Measurements from ENCODE around the gene PLS3. TPM values are rescaled to one million over a fixed set of nuclear protein-coding genes. Genes with fewer than 3 reads are reported as not detected.

PLS3 gene
- total and polyA plus RNA-seq, 2 of the 13 experiments (the other 11 are each of a cell fraction or from before 2014, with no cell fraction given): 55.7 to 99.9 TPM

DNA sequence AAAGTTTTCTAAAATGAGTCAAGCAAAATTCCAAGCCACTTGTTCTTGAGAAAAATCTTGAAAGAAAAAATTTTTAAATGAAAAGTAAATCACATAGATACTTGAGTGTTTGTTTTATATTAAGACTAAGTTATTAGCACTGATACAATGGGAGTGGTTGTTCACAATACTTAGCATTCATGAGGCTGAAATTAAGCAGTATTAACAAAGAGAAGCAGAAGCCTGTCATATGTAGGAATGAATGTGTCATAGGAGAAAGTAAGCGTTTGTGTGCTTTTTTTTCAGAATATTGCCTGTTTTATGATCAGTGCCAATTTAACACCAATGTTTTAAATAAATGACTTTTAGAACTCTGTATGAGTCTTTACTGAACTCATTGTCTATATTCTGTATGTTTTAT, 37.6 kb downstream of the PLS3 start (continued):
- TF ChIP-seq, protein P1, sequence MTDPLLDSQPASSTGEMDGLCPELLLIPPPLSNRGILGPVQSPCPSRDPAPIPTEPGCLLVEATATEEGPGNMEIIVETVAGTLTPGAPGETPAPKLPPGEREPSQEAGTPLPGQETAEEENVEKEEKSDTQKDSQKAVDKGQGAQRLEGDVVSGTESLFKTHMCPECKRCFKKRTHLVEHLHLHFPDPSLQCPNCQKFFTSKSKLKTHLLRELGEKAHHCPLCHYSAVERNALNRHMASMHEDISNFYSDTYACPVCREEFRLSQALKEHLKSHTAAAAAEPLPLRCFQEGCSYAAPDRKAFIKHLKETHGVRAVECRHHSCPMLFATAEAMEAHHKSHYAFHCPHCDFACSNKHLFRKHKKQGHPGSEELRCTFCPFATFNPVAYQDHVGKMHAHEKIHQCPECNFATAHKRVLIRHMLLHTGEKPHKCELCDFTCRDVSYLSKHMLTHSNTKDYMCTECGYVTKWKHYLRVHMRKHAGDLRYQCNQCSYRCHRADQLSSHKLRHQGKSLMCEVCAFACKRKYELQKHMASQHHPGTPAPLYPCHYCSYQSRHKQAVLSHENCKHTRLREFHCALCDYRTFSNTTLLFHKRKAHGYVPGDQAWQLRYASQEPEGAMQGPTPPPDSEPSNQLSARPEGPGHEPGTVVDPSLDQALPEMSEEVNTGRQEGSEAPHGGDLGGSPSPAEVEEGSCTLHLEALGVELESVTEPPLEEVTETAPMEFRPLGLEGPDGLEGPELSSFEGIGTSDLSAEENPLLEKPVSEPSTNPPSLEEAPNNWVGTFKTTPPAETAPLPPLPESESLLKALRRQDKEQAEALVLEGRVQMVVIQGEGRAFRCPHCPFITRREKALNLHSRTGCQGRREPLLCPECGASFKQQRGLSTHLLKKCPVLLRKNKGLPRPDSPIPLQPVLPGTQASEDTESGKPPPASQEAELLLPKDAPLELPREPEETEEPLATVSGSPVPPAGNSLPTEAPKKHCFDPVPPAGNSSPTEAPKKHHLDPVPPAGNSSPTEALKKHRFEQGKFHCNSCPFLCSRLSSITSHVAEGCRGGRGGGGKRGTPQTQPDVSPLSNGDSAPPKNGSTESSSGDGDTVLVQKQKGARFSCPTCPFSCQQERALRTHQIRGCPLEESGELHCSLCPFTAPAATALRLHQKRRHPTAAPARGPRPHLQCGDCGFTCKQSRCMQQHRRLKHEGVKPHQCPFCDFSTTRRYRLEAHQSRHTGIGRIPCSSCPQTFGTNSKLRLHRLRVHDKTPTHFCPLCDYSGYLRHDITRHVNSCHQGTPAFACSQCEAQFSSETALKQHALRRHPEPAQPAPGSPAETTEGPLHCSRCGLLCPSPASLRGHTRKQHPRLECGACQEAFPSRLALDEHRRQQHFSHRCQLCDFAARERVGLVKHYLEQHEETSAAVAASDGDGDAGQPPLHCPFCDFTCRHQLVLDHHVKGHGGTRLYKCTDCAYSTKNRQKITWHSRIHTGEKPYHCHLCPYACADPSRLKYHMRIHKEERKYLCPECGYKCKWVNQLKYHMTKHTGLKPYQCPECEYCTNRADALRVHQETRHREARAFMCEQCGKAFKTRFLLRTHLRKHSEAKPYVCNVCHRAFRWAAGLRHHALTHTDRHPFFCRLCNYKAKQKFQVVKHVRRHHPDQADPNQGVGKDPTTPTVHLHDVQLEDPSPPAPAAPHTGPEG (CRISPR knock-in tag; IDR thresholded peaks at IDR 0.05): no peak
- TF ChIP-seq FLYWCH1 (CRISPR knock-in tag; IDR thresholded peaks at IDR 0.05) (no peak), MYC (CRISPR knock-in tag; IDR thresholded peaks at IDR 0.05; ENCODE audit: borderline replicate concordance) (no peak), KLF16 (CRISPR knock-in tag; IDR thresholded peaks at IDR 0.05) (no peak), ZNF512 (CRISPR knock-in tag; IDR thresholded peaks at IDR 0.05) (no peak)

GRCh38 chrX:115602308-115602707, 41.3 kb downstream of the PLS3 start:
- FAIRE-seq (no peak), DNase-seq (ENCODE audit: low spot score) (no peak), ATAC-seq (no peak)
- H3K36me3 ChIP-seq (replicated peaks in 1 of 2; ENCODE audit: control insufficient read depth in 1 of 2, insufficient read depth in 2 of 2, low read length in 2 of 2): 0 out of 5 replicates have a peak, but pooled peaks cover 0 to 1% of the 10 kb centered on the region in 2 experiments
- in situ Hi-C loops (cut with HindIII; ENCODE audit: extremely low pct_ligation_motif_present, low pct_unique_long_range_greater_than_20kb) (no loop called here), intact Hi-C loops (cut with micrococcal nuclease; ENCODE audit: unreplicated experiment) (no loop called here)
- no peaks in the 10 kb centered on the region for H4K20me1 ChIP-seq (ENCODE audit: insufficient read depth, low read length)
- peaks cover 12% of the 10 kb centered on the region for H3K79me2 ChIP-seq (ENCODE audit: insufficient read depth, low read length)
- BruUV-seq (replicated peaks): no TSS peak
- H3K9me3 ChIP-seq (ENCODE audit: low read length): no peaks in the 10 kb centered on the region
- POLR2A ChIA-PET: no interaction called here
- no peak overlapping the region for H3K9ac ChIP-seq (ENCODE audit: insufficient read depth, low read depth, low read length)
- H3K4me2 ChIP-seq (ENCODE audit: low read depth, low read length): no peak overlapping the region
- H2AFZ ChIP-seq (ENCODE audit: low read length): no peak overlapping the region
- no peaks in the 10 kb centered on the region for H3K4me1 ChIP-seq (ENCODE audit: insufficient read depth, low read length)
- no peak overlapping the region for H3K27ac ChIP-seq (ENCODE audit: extremely low read length, insufficient read depth, low read length)
- CTCF ChIA-PET (ENCODE audit: low intra/inter-chr PET ratio, low total read pairs): no interaction called here
- no peak overlapping the region for H3K4me3 ChIP-seq (replicated peaks in 1 of 3; ENCODE audit: insufficient read depth in 1 of 3, low read depth in 2 of 3, low read length in 3 of 3)
- no peaks in the 10 kb centered on the region for H3K27me3 ChIP-seq (ENCODE audit: control insufficient read depth in 1 of 2, insufficient read depth in 2 of 2, low read length in 2 of 2)
- TF ChIP-seq, protein P2, sequence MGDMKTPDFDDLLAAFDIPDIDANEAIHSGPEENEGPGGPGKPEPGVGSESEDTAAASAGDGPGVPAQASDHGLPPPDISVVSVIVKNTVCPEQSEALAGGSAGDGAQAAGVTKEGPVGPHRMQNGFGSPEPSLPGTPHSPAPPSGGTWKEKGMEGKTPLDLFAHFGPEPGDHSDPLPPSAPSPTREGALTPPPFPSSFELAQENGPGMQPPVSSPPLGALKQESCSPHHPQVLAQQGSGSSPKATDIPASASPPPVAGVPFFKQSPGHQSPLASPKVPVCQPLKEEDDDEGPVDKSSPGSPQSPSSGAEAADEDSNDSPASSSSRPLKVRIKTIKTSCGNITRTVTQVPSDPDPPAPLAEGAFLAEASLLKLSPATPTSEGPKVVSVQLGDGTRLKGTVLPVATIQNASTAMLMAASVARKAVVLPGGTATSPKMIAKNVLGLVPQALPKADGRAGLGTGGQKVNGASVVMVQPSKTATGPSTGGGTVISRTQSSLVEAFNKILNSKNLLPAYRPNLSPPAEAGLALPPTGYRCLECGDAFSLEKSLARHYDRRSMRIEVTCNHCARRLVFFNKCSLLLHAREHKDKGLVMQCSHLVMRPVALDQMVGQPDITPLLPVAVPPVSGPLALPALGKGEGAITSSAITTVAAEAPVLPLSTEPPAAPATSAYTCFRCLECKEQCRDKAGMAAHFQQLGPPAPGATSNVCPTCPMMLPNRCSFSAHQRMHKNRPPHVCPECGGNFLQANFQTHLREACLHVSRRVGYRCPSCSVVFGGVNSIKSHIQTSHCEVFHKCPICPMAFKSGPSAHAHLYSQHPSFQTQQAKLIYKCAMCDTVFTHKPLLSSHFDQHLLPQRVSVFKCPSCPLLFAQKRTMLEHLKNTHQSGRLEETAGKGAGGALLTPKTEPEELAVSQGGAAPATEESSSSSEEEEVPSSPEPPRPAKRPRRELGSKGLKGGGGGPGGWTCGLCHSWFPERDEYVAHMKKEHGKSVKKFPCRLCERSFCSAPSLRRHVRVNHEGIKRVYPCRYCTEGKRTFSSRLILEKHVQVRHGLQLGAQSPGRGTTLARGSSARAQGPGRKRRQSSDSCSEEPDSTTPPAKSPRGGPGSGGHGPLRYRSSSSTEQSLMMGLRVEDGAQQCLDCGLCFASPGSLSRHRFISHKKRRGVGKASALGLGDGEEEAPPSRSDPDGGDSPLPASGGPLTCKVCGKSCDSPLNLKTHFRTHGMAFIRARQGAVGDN (CRISPR knock-in tag; IDR thresholded peaks at IDR 0.05): no peak
- TF ChIP-seq, protein P3, sequence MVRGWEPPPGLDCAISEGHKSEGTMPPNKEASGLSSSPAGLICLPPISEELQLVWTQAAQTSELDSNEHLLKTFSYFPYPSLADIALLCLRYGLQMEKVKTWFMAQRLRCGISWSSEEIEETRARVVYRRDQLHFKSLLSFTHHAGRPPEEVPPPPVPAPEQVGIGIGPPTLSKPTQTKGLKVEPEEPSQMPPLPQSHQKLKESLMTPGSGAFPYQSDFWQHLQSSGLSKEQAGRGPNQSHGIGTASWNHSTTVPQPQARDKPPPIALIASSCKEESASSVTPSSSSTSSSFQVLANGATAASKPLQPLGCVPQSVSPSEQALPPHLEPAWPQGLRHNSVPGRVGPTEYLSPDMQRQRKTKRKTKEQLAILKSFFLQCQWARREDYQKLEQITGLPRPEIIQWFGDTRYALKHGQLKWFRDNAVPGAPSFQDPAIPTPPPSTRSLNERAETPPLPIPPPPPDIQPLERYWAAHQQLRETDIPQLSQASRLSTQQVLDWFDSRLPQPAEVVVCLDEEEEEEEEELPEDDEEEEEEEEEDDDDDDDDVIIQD (CRISPR knock-in tag; IDR thresholded peaks at IDR 0.05; ENCODE audit: low read depth): no peak
- TF ChIP-seq ZNF850 (CRISPR knock-in tag; conservative IDR thresholded peaks at IDR 0.05) (no peak), TEF (CRISPR knock-in tag; IDR thresholded peaks at IDR 0.05) (no peak)
